Trophoblast cell (in vitro differentiated cells and primary cell): ENCODE results near the gene PPP1R36.

Experiments
- DNase-seq, 2 donors: peaks; one replicate each; pipeline ENCODE4 v3.0.0-alpha.2; 2016
- H2AFZ ChIP-seq: 2 replicates; pipeline ENCODE4 v1.6.1; 2013; ENCODE audit warnings: low read length, moderate library complexity, mild to moderate bottlenecking; ENCODE audit not compliant: insufficient read depth, poor library complexity
- H2AK5ac ChIP-seq: 2 replicates; pipeline ENCODE4 v1.6.1; 2013; ENCODE audit warnings: mild to moderate bottlenecking, low read length
- H2BK120ac ChIP-seq: 2 replicates; pipeline ENCODE4 v1.6.1; 2013; ENCODE audit warnings: low read length, mild to moderate bottlenecking, moderate library complexity; ENCODE audit not compliant: insufficient read depth, poor library complexity
- H2BK12ac ChIP-seq: 2 replicates; pipeline ENCODE4 v1.6.1; 2013; ENCODE audit warnings: mild to moderate bottlenecking, low read length, moderate library complexity
- H2BK5ac ChIP-seq: 2 replicates; pipeline ENCODE4 v1.6.1; 2013; ENCODE audit warnings: low read length, low read depth, moderate library complexity, mild to moderate bottlenecking; ENCODE audit not compliant: poor library complexity
- H3K14ac ChIP-seq: 2 replicates; pipeline ENCODE4 v1.6.1; 2013; ENCODE audit warnings: mild to moderate bottlenecking, low read length
- H3K18ac ChIP-seq: 2 replicates; pipeline ENCODE4 v1.6.1; 2013; ENCODE audit warnings: mild to moderate bottlenecking, low read length
- H3K23ac ChIP-seq: 2 replicates; pipeline ENCODE4 v1.6.1; 2013; ENCODE audit warnings: low read length
- H3K27ac ChIP-seq: 2 replicates; pipeline ENCODE4 v1.5.1; 2013; ENCODE audit warnings: low read depth, mild to moderate bottlenecking, inconsistent platforms, low read length, moderate library complexity
- H3K27me3 ChIP-seq: 2 replicates; pipeline ENCODE4 v1.6.1; 2013; ENCODE audit warnings: inconsistent platforms, mild to moderate bottlenecking, low read length, moderate library complexity; ENCODE audit not compliant: insufficient read depth
- H3K36me3 ChIP-seq, 2 experiments: 1 replicate in 1 of 2; 2 replicates in 1 of 2; pipeline ENCODE4 v1.6.1; 2013; ENCODE audit warnings: low read length in 2 of 2, mild to moderate bottlenecking in 2 of 2, moderate library complexity in 1 of 2; ENCODE audit not compliant: insufficient read depth in 2 of 2, control insufficient read depth in 1 of 2
- H3K4ac ChIP-seq: 2 replicates; pipeline ENCODE4 v1.6.1; 2013; ENCODE audit warnings: low read depth, mild to moderate bottlenecking, low read length, moderate library complexity
- H3K4me1 ChIP-seq, 2 experiments: 1 replicate in 1 of 2; 2 replicates in 1 of 2; pipeline ENCODE4 v1.6.1; 2013; ENCODE audit warnings: low read length in 2 of 2, mild to moderate bottlenecking in 2 of 2, moderate library complexity in 1 of 2; ENCODE audit not compliant: insufficient read depth in 2 of 2, control insufficient read depth in 1 of 2
- H3K4me2 ChIP-seq: 2 replicates; pipeline ENCODE4 v1.6.1; 2013; ENCODE audit warnings: inconsistent platforms, mild to moderate bottlenecking, low read length, moderate library complexity
- H3K4me3 ChIP-seq: 2 replicates; pipeline ENCODE4 v1.5.1; 2013; ENCODE audit warnings: mild to moderate bottlenecking, low read depth, low read length, inconsistent platforms
- H3K79me1 ChIP-seq: one replicate; pipeline ENCODE4 v1.6.1; 2013; ENCODE audit warnings: low read length
- H3K79me2 ChIP-seq: 2 replicates; pipeline ENCODE4 v1.6.1; 2013; ENCODE audit warnings: low read length, mild to moderate bottlenecking; ENCODE audit not compliant: control insufficient read depth, insufficient read depth, poor library complexity
- H3K9ac ChIP-seq: 2 replicates; pipeline ENCODE4 v1.6.1; 2013; ENCODE audit warnings: mild to moderate bottlenecking, low read length
- H3K9me3 ChIP-seq: 2 replicates; pipeline ENCODE4 v1.6.1; 2013; ENCODE audit warnings: low read depth, mild to moderate bottlenecking, control low read depth, inconsistent platforms, low read length; ENCODE audit not compliant: insufficient read depth
- H4K12ac ChIP-seq: 2 replicates; pipeline ENCODE4 v1.6.1; 2013; ENCODE audit warnings: low read depth, mild to moderate bottlenecking, low read length, moderate library complexity
- H4K8ac ChIP-seq: 2 replicates; pipeline ENCODE4 v1.6.1; 2013; ENCODE audit warnings: low read depth, mild to moderate bottlenecking, low read length, moderate library complexity
- H4K91ac ChIP-seq: one replicate; pipeline ENCODE4 v1.6.1; 2013; ENCODE audit warnings: low read depth, mild to moderate bottlenecking, low read length, moderate library complexity
- WGBS: extraction: QIAGEN DNeasy Blood & Tissue Kit; methylation state at CpG from one replicate; pipeline ENCODE4 v1.1.7; 2013; ENCODE audit warnings: missing lambda C conversion rate; ENCODE audit not compliant: insufficient read length, insufficient coverage; ENCODE audit errors: extremely low coverage; 5-methylcytosine and 5-hydroxymethylcytosine counted together

PPP1R36 gene

GRCh38 chr14:64502887-64503433 is 46.8 kb upstream of the PPP1R36 start:
- Histone ChIP-seq H3K4me3 (peak overlapping the region; percentile 93), H3K79me2 (peaks cover 32% of the 10 kb centered on the region), H3K4me2 (peak overlapping the region; percentile 99), H4K12ac (peak overlapping the region; percentile 31), H2AFZ (no peak overlapping the region), H2BK120ac (peak overlapping the region; percentile 45), H2BK5ac (peak overlapping the region; percentile 98), H3K9me3 (no peaks in the 10 kb centered on the region), H3K4me1 (peaks cover 9 to 11% of the 10 kb centered on the region in 2 experiments), H3K36me3 (no peaks in the 10 kb centered on the region), H3K14ac (peak overlapping the region; percentile 98), H2AK5ac (peak overlapping the region; percentile 88), H3K4ac (peak overlapping the region; percentile 96), H3K27ac (peak overlapping the region; percentile 100), H2BK12ac (no peak overlapping the region), H4K8ac (peak overlapping the region; percentile 95), H3K79me1 (peaks cover 33% of the 10 kb centered on the region), H3K9ac (peak overlapping the region; percentile 50), H3K18ac (peak overlapping the region; percentile 96), H3K23ac (no peak overlapping the region), H3K27me3 (no peaks in the 10 kb centered on the region), H4K91ac (peak overlapping the region; percentile 100)
- DNase-seq, result peak; percentile 68 to 77
- no CpG with 5 or more reads among the region's 29 CpGs for WGBS

DNA sequence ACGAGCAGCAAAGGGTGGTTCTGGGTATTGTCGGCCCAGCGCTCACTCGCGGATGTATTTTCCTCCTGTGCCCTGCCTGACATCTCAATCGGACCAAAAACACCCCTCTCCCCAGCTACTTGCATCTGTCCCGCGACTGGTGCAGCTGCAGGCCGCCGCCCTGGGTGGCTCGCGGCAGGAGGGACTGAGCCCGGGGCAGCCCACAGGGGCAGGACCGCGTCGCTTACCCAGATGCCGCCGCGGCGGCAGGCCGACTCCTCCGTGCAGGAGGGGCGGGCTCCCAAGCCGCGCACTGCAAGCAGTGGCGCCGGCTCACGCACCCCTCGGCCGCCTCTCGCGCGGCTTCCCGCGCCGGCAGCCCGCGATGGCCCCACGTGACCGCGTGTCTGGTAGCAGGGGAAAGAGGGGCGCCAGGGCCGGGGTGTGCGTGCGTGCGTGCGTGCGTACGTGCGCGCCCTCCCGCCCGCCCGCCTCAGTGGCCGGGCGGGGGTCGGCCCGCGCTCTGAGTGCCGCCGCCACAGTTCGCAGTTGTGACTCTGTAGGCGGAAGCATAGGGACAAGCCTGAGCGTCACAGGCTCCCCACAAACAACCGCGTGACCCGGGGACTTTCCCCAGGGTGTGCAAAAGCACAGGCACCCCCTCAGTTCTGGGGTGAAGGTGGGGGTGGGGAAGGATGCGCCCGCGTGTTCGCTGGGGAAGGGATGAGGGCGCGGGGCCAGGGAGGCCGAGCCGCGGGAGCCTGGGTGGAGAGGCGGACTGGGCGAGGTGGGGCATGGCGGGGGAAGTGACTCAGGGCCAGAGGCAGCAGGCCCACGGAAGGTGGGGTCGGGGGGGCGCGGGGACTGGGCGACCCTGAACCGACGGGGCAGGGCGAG is 46.1 kb upstream of the PPP1R36 start, which contains the start of gene ZBTB25:
ZBTB25 (minus strand) TSS at position 405 of the 876 bp plus-strand sequence. CDS start 13,305 bp downstream, outside the sequence.
- no peaks in the 10 kb centered on the region for H3K36me3 ChIP-seq
- H2BK120ac ChIP-seq, result peak within 1 kb of the TSS; percentile 45
- H3K27me3 ChIP-seq, result no peaks in the 10 kb centered on the region
- peak within 1 kb of the TSS; percentile 98 for H3K14ac ChIP-seq
- peak within 1 kb of the TSS; percentile 93 for H3K4me3 ChIP-seq
- peak within 1 kb of the TSS; percentile 96 for H3K18ac ChIP-seq
- H3K27ac ChIP-seq, result peak within 1 kb of the TSS; percentile 100
- H3K9ac ChIP-seq, result peak within 1 kb of the TSS; percentile 100
- peak within 1 kb of the TSS; percentile 100 for H4K91ac ChIP-seq
- no peaks in the 10 kb centered on the region for H3K9me3 ChIP-seq
- peak within 1 kb of the TSS; percentile 98 for H2AK5ac ChIP-seq
- WGBS, result no CpG with 5 or more reads among the region's 87 CpGs
- DNase-seq, result peak; percentile 91 to 93
- H2BK5ac ChIP-seq, result peak within 1 kb of the TSS; percentile 98
- peaks cover 9 to 11% of the 10 kb centered on the region in 2 experiments for H3K4me1 ChIP-seq
- H3K4me2 ChIP-seq, result peak within 1 kb of the TSS; percentile 99
- H2AFZ ChIP-seq, result peak within 1 kb of the TSS; percentile 82
- H4K8ac ChIP-seq, result peak within 1 kb of the TSS; percentile 95
- H4K12ac ChIP-seq, result peak within 1 kb of the TSS; percentile 97
- H3K79me2 ChIP-seq, result peaks cover 32% of the 10 kb centered on the region
- peak within 1 kb of the TSS; percentile 67 for H2BK12ac ChIP-seq
- H3K4ac ChIP-seq, result peak within 1 kb of the TSS; percentile 97
- H3K23ac ChIP-seq, result no peak within 1 kb of the TSS
- peaks cover 33% of the 10 kb centered on the region for H3K79me1 ChIP-seq

- Histone ChIP-seq H2BK12ac (peak within 1 kb of the TSS; percentile 67), H3K4me2 (peak within 1 kb of the TSS; percentile 99)
Measured at GRCh38 chr14:64504310-64504896, 45.4 kb upstream of the PPP1R36 start, which contains the start of gene ZBTB1. TSS of gene ZBTB1 (plus strand) at chr14:64504770. CDS start at chr14:64521505, 16,735 bp downstream.

More at GRCh38 chr14:64504310-64504896, 45.4 kb upstream of the PPP1R36 start, which contains the start of gene ZBTB1:
- H3K4me3 ChIP-seq, result peak within 1 kb of the TSS; percentile 93
- H3K9me3 ChIP-seq, result no peaks in the 10 kb centered on the region
- peak within 1 kb of the TSS; percentile 100 for H4K91ac ChIP-seq
- no peaks in the 10 kb centered on the region for H3K36me3 ChIP-seq
- H3K27ac ChIP-seq, result peak within 1 kb of the TSS; percentile 100
- peak within 1 kb of the TSS; percentile 97 for H3K4ac ChIP-seq
- peak within 1 kb of the TSS; percentile 82 for H2AFZ ChIP-seq
- peak within 1 kb of the TSS; percentile 37 for H3K23ac ChIP-seq
- H4K12ac ChIP-seq, result peak within 1 kb of the TSS; percentile 97
- peak; percentile 86 to 88 for DNase-seq
- H3K9ac ChIP-seq, result peak within 1 kb of the TSS; percentile 100
- peak within 1 kb of the TSS; percentile 45 for H2BK120ac ChIP-seq
- H3K79me2 ChIP-seq, result peaks cover 37% of the 10 kb centered on the region
- peak within 1 kb of the TSS; percentile 92 for H3K18ac ChIP-seq
- H2AK5ac ChIP-seq, result peak within 1 kb of the TSS; percentile 98
- H3K4me1 ChIP-seq, result peaks cover 13 to 15% of the 10 kb centered on the region in 2 experiments
- H4K8ac ChIP-seq, result peak within 1 kb of the TSS; percentile 95
- peaks cover 35% of the 10 kb centered on the region for H3K79me1 ChIP-seq
- H3K27me3 ChIP-seq, result no peaks in the 10 kb centered on the region
- H3K14ac ChIP-seq, result peak within 1 kb of the TSS; percentile 98
- H2BK5ac ChIP-seq, result peak within 1 kb of the TSS; percentile 98
- no CpG with 5 or more reads among the region's 63 CpGs for WGBS
